Mesenchymal stem cell (in vitro differentiated cells and primary cell): ENCODE data around the gene AQP2.

Experiments used
- DNase-seq: peaks from one replicate; pipeline ENCODE4 v3.0.0-alpha.2; 2013
- H2AFZ ChIP-seq: one replicate; pipeline ENCODE4 v1.6.1; 2013; ENCODE audit warnings: low read depth, mild to moderate bottlenecking, control low read depth, inconsistent platforms, low read length, moderate library complexity
- H2AK5ac ChIP-seq: 2 replicates; pipeline ENCODE4 v1.6.1; 2013; ENCODE audit warnings: low read length, moderate library complexity, mild to moderate bottlenecking, inconsistent platforms; ENCODE audit not compliant: severe bottlenecking
- H2BK120ac ChIP-seq: one replicate; pipeline ENCODE4 v1.6.1; 2013; ENCODE audit warnings: low read depth, mild to moderate bottlenecking, inconsistent platforms, low read length, moderate library complexity
- H2BK12ac ChIP-seq, 2 experiments: one replicate each; pipeline ENCODE4 v1.6.1; 2013; ENCODE audit warnings: inconsistent platforms in 2 of 2, low read length in 2 of 2, mild to moderate bottlenecking in 2 of 2, moderate library complexity in 2 of 2, control low read depth in 1 of 2
- H2BK15ac ChIP-seq: one replicate; pipeline ENCODE4 v1.6.1; 2013; ENCODE audit warnings: mild to moderate bottlenecking, low read depth, inconsistent platforms; ENCODE audit not compliant: poor library complexity, severe bottlenecking
- H2BK5ac ChIP-seq: 2 replicates; pipeline ENCODE4 v1.6.1; 2013; ENCODE audit warnings: low read depth, mild to moderate bottlenecking, low read length, control low read depth, inconsistent platforms; ENCODE audit not compliant: poor library complexity, severe bottlenecking
- H3K14ac ChIP-seq, 2 experiments: one replicate each; pipeline ENCODE4 v1.6.1; 2013; ENCODE audit warnings: inconsistent platforms in 2 of 2, low read length in 2 of 2, control low read depth in 1 of 2, mild to moderate bottlenecking in 1 of 2, moderate library complexity in 1 of 2
- H3K18ac ChIP-seq, 2 experiments: one replicate each; pipeline ENCODE4 v1.6.1; 2013; ENCODE audit warnings: inconsistent platforms in 2 of 2, low read length in 2 of 2, control low read depth in 1 of 2, low read depth in 1 of 2, mild to moderate bottlenecking in 1 of 2
- H3K23ac ChIP-seq, 2 experiments: one replicate each; pipeline ENCODE4 v1.6.1; 2013; ENCODE audit warnings: inconsistent platforms in 2 of 2, low read length in 2 of 2, mild to moderate bottlenecking in 2 of 2, moderate library complexity in 2 of 2, control low read depth in 1 of 2
- H3K27ac ChIP-seq: 2 replicates; pipeline ENCODE4 v1.5.1; 2013; ENCODE audit warnings: mild to moderate bottlenecking, moderate library complexity, low read length, control low read depth, inconsistent platforms; ENCODE audit not compliant: poor library complexity, severe bottlenecking
- H3K27me3 ChIP-seq, 2 experiments: 2 replicates each; pipeline versions ENCODE4 v1.6.1 to v1.7.0; 2013; ENCODE audit warnings: low read length in 2 of 2, mild to moderate bottlenecking in 2 of 2, moderate library complexity in 2 of 2, control low read depth in 1 of 2, inconsistent platforms in 1 of 2; ENCODE audit not compliant: control insufficient read depth in 1 of 2, insufficient read depth in 1 of 2
- H3K36me3 ChIP-seq, 2 experiments: 2 replicates each; pipeline versions ENCODE4 v1.6.1 to v1.7.0; 2013; ENCODE audit warnings: low read length in 2 of 2, control low read depth in 1 of 2, inconsistent platforms in 1 of 2, low read depth in 1 of 2, mild to moderate bottlenecking in 1 of 2; ENCODE audit not compliant: insufficient read depth in 2 of 2, control insufficient read depth in 1 of 2
- H3K4ac ChIP-seq, 2 experiments: one replicate each; pipeline ENCODE4 v1.6.1; 2013; ENCODE audit warnings: inconsistent platforms in 2 of 2, low read length in 2 of 2, mild to moderate bottlenecking in 2 of 2, moderate library complexity in 2 of 2, control low read depth in 1 of 2, low read depth in 1 of 2
- H3K4me1 ChIP-seq: 2 replicates; pipeline ENCODE4 v1.6.1; 2013; ENCODE audit warnings: low read depth, low read length, control low read depth; ENCODE audit not compliant: control insufficient read depth, insufficient read depth
- H3K4me2 ChIP-seq: 2 replicates; pipeline ENCODE4 v1.6.1; 2013; ENCODE audit warnings: low read length, mild to moderate bottlenecking, inconsistent platforms; ENCODE audit not compliant: poor library complexity, severe bottlenecking
- H3K4me3 ChIP-seq, 2 experiments: 2 replicates each; pipeline versions ENCODE4 v1.5.1 to v1.7.0; 2013; ENCODE audit warnings: low read length in 2 of 2, mild to moderate bottlenecking in 2 of 2, control low read depth in 1 of 2, low read depth in 1 of 2; ENCODE audit not compliant: insufficient read depth in 1 of 2
- H3K79me1 ChIP-seq: replicated peaks from 2 replicates; pipeline ENCODE4 v1.6.1; 2013; ENCODE audit warnings: mild to moderate bottlenecking, control low read depth, low read length, inconsistent platforms; ENCODE audit not compliant: poor library complexity, severe bottlenecking
- H3K9ac ChIP-seq: 2 replicates; pipeline ENCODE4 v1.7.0; 2013; ENCODE audit warnings: mild to moderate bottlenecking, low read length, moderate library complexity
- H3K9me3 ChIP-seq: 2 replicates; pipeline ENCODE4 v1.7.0; 2013; ENCODE audit warnings: mild to moderate bottlenecking, low read length; ENCODE audit not compliant: control insufficient read depth
- H4K8ac ChIP-seq: one replicate; pipeline ENCODE4 v1.6.1; 2013; ENCODE audit warnings: inconsistent platforms, mild to moderate bottlenecking, low read length, moderate library complexity
- H4K91ac ChIP-seq: one replicate; pipeline ENCODE4 v1.6.1; 2013; ENCODE audit warnings: mild to moderate bottlenecking, low read length, inconsistent platforms
- WGBS: methylation state at CpG from one replicate; pipeline ENCODE4 v1.1.7; 2013; ENCODE audit warnings: mixed read lengths; 5-methylcytosine and 5-hydroxymethylcytosine counted together

The AQP2 gene

DNA sequence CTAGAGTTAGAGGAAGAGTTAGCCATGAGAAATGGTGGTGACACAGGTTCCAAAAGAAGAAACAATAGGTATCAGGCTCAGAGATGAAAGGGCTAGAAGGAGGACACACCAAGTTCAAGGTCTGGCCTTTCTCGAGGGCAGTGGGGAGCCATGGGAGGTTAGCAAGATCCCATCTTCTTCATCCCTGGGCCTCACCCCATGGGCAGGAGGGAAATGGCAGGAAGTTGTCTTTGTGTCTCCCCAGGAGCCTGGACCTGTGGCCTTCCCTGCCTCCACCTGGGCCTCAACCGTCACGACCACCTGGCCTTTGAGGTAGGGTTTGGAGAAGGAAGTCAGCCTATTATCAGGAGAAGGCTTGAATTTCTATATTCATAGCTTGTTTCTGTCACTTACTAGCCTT, 5.8 kb upstream of the AQP2 start:
- no peak overlapping the region for H2BK120ac ChIP-seq
- H4K91ac ChIP-seq = no peak overlapping the region
- peak overlapping the region; percentile 79 for H3K9ac ChIP-seq
- H2BK5ac ChIP-seq = no peak overlapping the region
- H3K4ac ChIP-seq = no peak overlapping the region
- no peak overlapping the region for H3K23ac ChIP-seq
- H3K27ac ChIP-seq = no peak overlapping the region
- peak overlapping the region in 1 of 2 experiments; percentile 75 for H3K4me3 ChIP-seq
- H3K36me3 ChIP-seq = no peaks in the 10 kb centered on the region
- no peak overlapping the region for H3K18ac ChIP-seq
- H2BK15ac ChIP-seq = no peak overlapping the region
- no peak overlapping the region for H2AFZ ChIP-seq
- H3K4me2 ChIP-seq = no peak overlapping the region
- peak overlapping the region in 1 of 2 experiments; percentile 1 for H2BK12ac ChIP-seq
- no peak overlapping the region for H2AK5ac ChIP-seq
- H4K8ac ChIP-seq = no peak overlapping the region
- no peak overlapping the region for H3K14ac ChIP-seq
- DNase-seq = no peak
- 96% methylated on average over 3 of the region's 3 CpGs for WGBS
- peaks cover 3 to 5% of the 10 kb centered on the region in 2 experiments for H3K27me3 ChIP-seq
- H3K9me3 ChIP-seq = no peaks in the 10 kb centered on the region
- no peaks in the 10 kb centered on the region for H3K79me1 ChIP-seq
- peaks cover 2% of the 10 kb centered on the region for H3K4me1 ChIP-seq

DNA sequence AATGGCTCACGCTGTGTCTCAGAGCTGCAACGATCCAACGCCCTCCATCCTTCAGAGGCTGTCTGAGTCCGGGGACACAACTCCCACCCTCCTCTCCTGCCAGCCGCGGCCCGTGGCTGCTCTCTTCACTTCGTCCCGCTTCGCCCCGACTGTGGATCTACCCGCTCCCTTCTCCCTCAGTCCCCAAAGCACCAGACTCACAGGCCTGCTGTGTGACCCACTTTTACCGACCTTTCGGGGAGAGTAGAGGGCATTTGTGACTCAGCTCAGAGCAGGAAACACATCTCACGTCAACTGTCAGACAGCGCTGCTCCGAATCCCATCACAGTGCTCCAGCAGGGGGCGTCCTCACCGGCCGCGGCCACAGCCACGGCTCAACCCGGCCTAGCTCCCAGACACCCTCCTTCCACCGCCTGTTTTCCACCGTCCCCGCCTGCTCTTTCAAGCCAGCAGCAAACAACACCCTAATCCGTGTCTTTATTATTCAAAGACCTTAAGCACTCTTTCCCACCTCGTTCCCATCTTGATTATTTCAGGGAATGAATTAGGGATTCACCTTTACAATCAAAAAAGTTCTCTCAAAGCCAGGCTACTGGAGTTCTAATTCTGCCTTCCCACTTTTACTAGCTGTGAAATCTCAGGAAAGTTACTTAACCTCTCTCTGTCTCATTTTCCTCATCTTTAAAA, 5.0 kb upstream of the AQP2 start:
- 6% methylated on average over 28 of the region's 28 CpGs for WGBS
- H3K9me3 ChIP-seq = no peaks in the 10 kb centered on the region
- H3K4ac ChIP-seq = no peak overlapping the region
- H2BK15ac ChIP-seq = no peak overlapping the region
- H2BK12ac ChIP-seq = peak overlapping the region in 1 of 2 experiments; percentile 65
- H4K8ac ChIP-seq = peak overlapping the region; percentile 2
- no peaks in the 10 kb centered on the region for H3K36me3 ChIP-seq
- no peak overlapping the region for H4K91ac ChIP-seq
- no peak overlapping the region for H3K23ac ChIP-seq
- H3K27ac ChIP-seq = no peak overlapping the region
- no peak overlapping the region for H2AK5ac ChIP-seq
- H2AFZ ChIP-seq = no peak overlapping the region
- H3K79me1 ChIP-seq = no peaks in the 10 kb centered on the region
- DNase-seq = peak; percentile 90
- H3K4me2 ChIP-seq = peak overlapping the region; percentile 66
- no peak overlapping the region for H2BK5ac ChIP-seq
- peak overlapping the region; percentile 79 for H3K9ac ChIP-seq
- peaks cover 2% of the 10 kb centered on the region for H3K4me1 ChIP-seq
- no peak overlapping the region for H2BK120ac ChIP-seq
- H3K4me3 ChIP-seq = peak overlapping the region in 1 of 2 experiments; percentile 75
- peak overlapping the region in 1 of 2 experiments; percentile 71 for H3K18ac ChIP-seq
- H3K27me3 ChIP-seq = peaks cover 4 to 11% of the 10 kb centered on the region in 2 experiments
- no peak overlapping the region for H3K14ac ChIP-seq

DNA sequence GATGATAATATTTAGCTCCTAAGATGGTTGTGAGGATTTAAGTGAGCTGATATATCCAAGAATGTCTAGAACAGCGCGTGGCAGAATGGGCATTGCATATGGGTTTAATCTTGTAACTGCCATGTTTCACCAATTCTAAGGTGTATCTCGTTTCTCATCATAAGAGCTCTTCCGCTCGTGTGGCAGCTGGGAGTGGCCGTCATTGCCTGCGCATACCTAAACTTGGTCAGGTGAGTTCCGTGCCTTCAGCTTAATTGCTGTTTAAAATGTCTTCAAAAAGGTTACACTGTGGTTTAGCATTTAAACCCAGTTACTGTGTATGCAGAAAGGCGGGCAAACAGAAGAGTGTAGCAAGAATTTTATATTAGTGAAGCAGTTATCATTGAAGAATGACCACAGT, 4.5 kb upstream of the AQP2 start:
- no peak overlapping the region for H3K27ac ChIP-seq
- no peaks in the 10 kb centered on the region for H3K9me3 ChIP-seq
- no peaks in the 10 kb centered on the region for H3K36me3 ChIP-seq
- no peak overlapping the region for H3K23ac ChIP-seq
- H2BK5ac ChIP-seq = no peak overlapping the region
- H3K4me1 ChIP-seq = peaks cover 2% of the 10 kb centered on the region
- H2AFZ ChIP-seq = no peak overlapping the region
- peak overlapping the region; percentile 21 for H4K8ac ChIP-seq
- H3K4me3 ChIP-seq = no peak overlapping the region
- H3K18ac ChIP-seq = no peak overlapping the region
- 75% methylated on average over 9 of the region's 9 CpGs for WGBS
- H2BK15ac ChIP-seq = no peak overlapping the region
- H3K9ac ChIP-seq = peak overlapping the region; percentile 79
- H3K79me1 ChIP-seq = no peaks in the 10 kb centered on the region
- H3K4ac ChIP-seq = no peak overlapping the region
- H4K91ac ChIP-seq = no peak overlapping the region
- H3K14ac ChIP-seq = no peak overlapping the region
- no peak overlapping the region for H2BK12ac ChIP-seq
- peaks cover 9 to 12% of the 10 kb centered on the region in 2 experiments for H3K27me3 ChIP-seq
- no peak for DNase-seq
- H2BK120ac ChIP-seq = no peak overlapping the region
- no peak overlapping the region for H2AK5ac ChIP-seq
- no peak overlapping the region for H3K4me2 ChIP-seq

DNA sequence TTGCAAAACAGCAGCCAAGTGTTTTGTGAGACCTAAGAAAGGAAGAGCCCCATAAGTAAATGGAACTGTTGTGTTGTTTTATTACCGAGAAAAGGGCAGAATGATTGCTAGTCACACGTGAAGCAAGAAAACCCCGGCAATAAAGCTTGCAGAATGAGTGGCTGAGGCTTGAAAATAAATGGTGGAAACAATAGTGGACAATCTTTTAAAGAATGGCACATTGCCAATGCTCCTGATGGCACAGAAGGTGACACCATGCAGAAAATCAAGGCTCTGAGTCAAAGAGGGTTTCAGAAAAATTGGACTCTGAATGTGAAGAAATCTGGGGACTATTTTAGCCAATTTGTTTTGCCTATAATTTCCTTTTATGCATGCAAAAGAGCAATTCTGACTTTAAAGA, 4.0 kb upstream of the AQP2 start:
- Histone ChIP-seq H2AK5ac (no peak overlapping the region), H3K36me3 (no peaks in the 10 kb centered on the region), H3K4me1 (peaks cover 2% of the 10 kb centered on the region), H2AFZ (no peak overlapping the region), H2BK15ac (no peak overlapping the region), H3K27me3 (peaks cover 13 to 16% of the 10 kb centered on the region in 2 experiments), H3K9me3 (no peaks in the 10 kb centered on the region), H3K14ac (no peak overlapping the region), H3K23ac (no peak overlapping the region), H2BK12ac (no peak overlapping the region), H2BK120ac (no peak overlapping the region), H2BK5ac (no peak overlapping the region), H3K79me1 (no peaks in the 10 kb centered on the region), H4K91ac (no peak overlapping the region), H3K4me2 (no peak overlapping the region), H3K27ac (no peak overlapping the region), H3K18ac (no peak overlapping the region), H3K9ac (no peak overlapping the region), H3K4ac (no peak overlapping the region), H3K4me3 (no peak overlapping the region), H4K8ac (no peak overlapping the region)
- no peak for DNase-seq
- WGBS = 61% methylated on average over 3 of the region's 3 CpGs
